ENCODE data around the gene OAS2.

Gene OAS2

DNA sequence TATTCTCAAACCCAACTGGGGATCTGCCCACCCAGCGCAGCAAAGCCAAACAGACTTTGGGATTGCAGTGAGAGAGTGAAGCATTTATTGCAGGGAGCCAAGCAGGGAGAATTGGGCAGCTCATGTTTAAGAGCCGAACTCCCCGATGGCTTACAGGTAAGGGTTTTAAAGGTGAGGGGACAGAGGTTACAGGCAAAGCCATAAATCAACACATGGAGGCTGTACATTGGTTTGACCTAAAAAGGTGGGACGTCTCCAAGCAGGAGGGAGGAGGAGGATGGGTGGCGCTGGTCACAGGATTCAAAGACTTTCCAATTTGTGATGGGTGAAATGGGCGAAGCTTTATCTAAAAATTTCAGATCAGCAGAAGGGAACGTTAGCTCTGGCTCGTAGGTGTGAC, 18.2 kb downstream of the OAS2 start:
- TF ChIP-seq, protein P1, sequence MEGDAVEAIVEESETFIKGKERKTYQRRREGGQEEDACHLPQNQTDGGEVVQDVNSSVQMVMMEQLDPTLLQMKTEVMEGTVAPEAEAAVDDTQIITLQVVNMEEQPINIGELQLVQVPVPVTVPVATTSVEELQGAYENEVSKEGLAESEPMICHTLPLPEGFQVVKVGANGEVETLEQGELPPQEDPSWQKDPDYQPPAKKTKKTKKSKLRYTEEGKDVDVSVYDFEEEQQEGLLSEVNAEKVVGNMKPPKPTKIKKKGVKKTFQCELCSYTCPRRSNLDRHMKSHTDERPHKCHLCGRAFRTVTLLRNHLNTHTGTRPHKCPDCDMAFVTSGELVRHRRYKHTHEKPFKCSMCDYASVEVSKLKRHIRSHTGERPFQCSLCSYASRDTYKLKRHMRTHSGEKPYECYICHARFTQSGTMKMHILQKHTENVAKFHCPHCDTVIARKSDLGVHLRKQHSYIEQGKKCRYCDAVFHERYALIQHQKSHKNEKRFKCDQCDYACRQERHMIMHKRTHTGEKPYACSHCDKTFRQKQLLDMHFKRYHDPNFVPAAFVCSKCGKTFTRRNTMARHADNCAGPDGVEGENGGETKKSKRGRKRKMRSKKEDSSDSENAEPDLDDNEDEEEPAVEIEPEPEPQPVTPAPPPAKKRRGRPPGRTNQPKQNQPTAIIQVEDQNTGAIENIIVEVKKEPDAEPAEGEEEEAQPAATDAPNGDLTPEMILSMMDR (conservative IDR thresholded peaks at IDR 0.05), result no peak
- no peak for TF ChIP-seq ZFX (IDR thresholded peaks at IDR 0.05)
- no peak overlapping the region for H3K27ac ChIP-seq

- no peak overlapping the region for H3K27ac ChIP-seq
- TF ChIP-seq ZFX (IDR thresholded peaks at IDR 0.05), result no peak
- TF ChIP-seq, protein P1 (conservative IDR thresholded peaks at IDR 0.05), result no peak
Observed at GRCh38 chr12:112997506-112997905, 19.2 kb downstream of the OAS2 start.

- H3K27ac ChIP-seq, result no peak overlapping the region
- TF ChIP-seq, protein P1 (conservative IDR thresholded peaks at IDR 0.05), result no peak
- no peak for TF ChIP-seq ZFX (IDR thresholded peaks at IDR 0.05)
Observed at GRCh38 chr12:112998987-112999767, 20.9 kb downstream of the OAS2 start.

- TF ChIP-seq, protein P1 (conservative IDR thresholded peaks at IDR 0.05), result no peak
- no peak for TF ChIP-seq ZFX (IDR thresholded peaks at IDR 0.05)
- no peak overlapping the region for H3K27ac ChIP-seq
Observed at GRCh38 chr12:113000433-113000832, 22.1 kb downstream of the OAS2 start.

DNA sequence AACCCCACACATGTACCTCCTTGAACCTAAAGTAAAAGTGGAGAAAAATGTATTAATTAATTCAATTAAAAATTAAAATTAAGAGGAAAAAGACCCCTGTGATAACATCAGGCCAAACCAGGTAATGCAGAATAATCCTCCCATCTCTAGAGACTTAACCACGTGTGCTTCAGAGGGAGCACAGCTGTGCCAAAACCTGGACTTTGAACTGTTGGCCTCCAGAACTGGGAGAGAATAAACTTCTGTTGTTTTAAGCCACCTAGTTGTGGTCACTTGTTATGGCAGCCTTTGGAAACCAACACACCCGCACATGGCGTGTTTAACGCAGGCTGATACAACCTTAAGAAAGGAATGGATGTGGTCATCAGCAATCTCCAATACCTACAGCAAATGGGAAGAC, 23.8 kb downstream of the OAS2 start:
- no peak for TF ChIP-seq ZFX (IDR thresholded peaks at IDR 0.05)
- TF ChIP-seq, protein P1 (conservative IDR thresholded peaks at IDR 0.05), result peak; percentile 13; the same call in 1 of the 2 replicates
- H3K27ac ChIP-seq, result no peak overlapping the region

DNA sequence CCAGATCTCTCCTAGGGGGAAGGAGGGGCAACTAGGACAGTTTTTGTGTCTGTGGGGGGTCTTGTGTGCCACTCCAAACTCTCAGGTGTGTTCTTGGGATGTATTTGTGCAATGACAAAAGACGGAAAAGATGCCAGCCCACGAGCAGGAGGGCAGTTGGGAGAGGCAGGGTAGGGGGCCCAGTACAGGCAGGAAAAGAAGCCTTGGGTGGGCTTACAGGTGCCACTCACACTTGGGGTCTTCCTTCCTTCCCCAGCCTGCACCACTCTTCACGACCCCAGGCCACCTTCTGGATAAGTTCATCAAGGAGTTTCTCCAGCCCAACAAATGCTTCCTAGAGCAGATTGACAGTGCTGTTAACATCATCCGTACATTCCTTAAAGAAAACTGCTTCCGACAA, 24.4 kb downstream of the OAS2 start:
- no peak overlapping the region for H3K27ac ChIP-seq
- TF ChIP-seq, protein P1 (conservative IDR thresholded peaks at IDR 0.05), result no peak

DNA sequence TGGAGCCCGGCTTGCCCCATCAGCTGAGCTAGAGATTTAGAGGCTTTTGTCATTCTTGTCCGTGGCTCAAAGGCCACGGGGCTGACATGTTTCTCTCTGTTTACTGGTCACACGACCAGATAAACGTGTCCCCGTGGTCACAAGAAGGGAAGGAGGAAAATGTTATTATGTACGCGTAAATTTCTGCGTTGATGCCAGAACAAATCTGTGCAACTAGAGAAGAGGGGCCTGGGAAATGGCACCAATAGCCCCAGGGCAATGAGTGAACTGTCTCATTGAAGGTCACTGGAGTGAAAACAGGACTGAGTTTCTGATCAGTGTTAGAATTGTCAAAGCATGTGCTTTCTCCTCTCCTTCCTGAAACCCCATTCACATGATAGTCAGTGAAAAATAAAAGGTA, 25.3 kb downstream of the OAS2 start:
- no peak for TF ChIP-seq ZFX (IDR thresholded peaks at IDR 0.05)
- TF ChIP-seq, protein P1 (conservative IDR thresholded peaks at IDR 0.05), result no peak
- H3K27ac ChIP-seq, result no peak overlapping the region

Measured in C4-2B (cell line).